ENCODE data around the gene GAB1. TPM values are rescaled to one million over a fixed set of nuclear protein-coding genes. Genes with fewer than 3 reads are reported as not detected.

GAB1 gene
- total RNA-seq, 1 donor from 2014 or later: 33.2 TPM

GRCh38 chr4:143362349-143363046, 25.8 kb downstream of the GAB1 start:
- H3K4me1 Mint-ChIP-seq (ENCODE audit: low read depth): peaks cover 60% of the 10 kb centered on the region
- H3K36me3 Mint-ChIP-seq (ENCODE audit: low read depth): no peaks in the 10 kb centered on the region
- TF ChIP-seq CTCF (IDR thresholded peaks at IDR 0.05): no peak
- peaks cover 2% of the 10 kb centered on the region for H3K9me3 Mint-ChIP-seq (ENCODE audit: low read depth)
- no peaks in the 10 kb centered on the region for H3K27me3 Mint-ChIP-seq (ENCODE audit: low read depth)
- H3K4me3 Mint-ChIP-seq (ENCODE audit: unreplicated experiment): no peak overlapping the region
- no peak for DNase-seq (ENCODE audit: low spot score)
- H3K27ac Mint-ChIP-seq (ENCODE audit: unreplicated experiment): peak overlapping the region; percentile 70

- Mint-ChIP-seq H3K27ac (ENCODE audit: unreplicated experiment) (no peak overlapping the region), H3K4me3 (ENCODE audit: unreplicated experiment) (no peak overlapping the region), H3K9me3 (ENCODE audit: low read depth) (peaks cover 2% of the 10 kb centered on the region), H3K27me3 (ENCODE audit: low read depth) (no peaks in the 10 kb centered on the region), H3K36me3 (ENCODE audit: low read depth) (no peaks in the 10 kb centered on the region), H3K4me1 (ENCODE audit: low read depth) (peaks cover 60% of the 10 kb centered on the region)
- no peak for TF ChIP-seq CTCF (IDR thresholded peaks at IDR 0.05)
- no peak for DNase-seq (ENCODE audit: low spot score)
These were observed 26.7 kb downstream of the GAB1 start for GRCh38 chr4:143363332-143363731.

GRCh38 chr4:143364063-143364462, 27.4 kb downstream of the GAB1 start:
- no peak overlapping the region for H3K27ac Mint-ChIP-seq (ENCODE audit: unreplicated experiment)

GRCh38 chr4:143367863-143368262, 31.2 kb downstream of the GAB1 start:
- Mint-ChIP-seq H3K4me3 (ENCODE audit: unreplicated experiment) (no peak overlapping the region), H3K27ac (ENCODE audit: unreplicated experiment) (no peak overlapping the region), H3K4me1 (ENCODE audit: low read depth) (peaks cover 24% of the 10 kb centered on the region), H3K36me3 (ENCODE audit: low read depth) (no peaks in the 10 kb centered on the region), H3K27me3 (ENCODE audit: low read depth) (no peaks in the 10 kb centered on the region), H3K9me3 (ENCODE audit: low read depth) (peaks cover 4% of the 10 kb centered on the region)
- no peak for TF ChIP-seq CTCF (IDR thresholded peaks at IDR 0.05)
- DNase-seq (ENCODE audit: low spot score): no peak

More at GRCh38 chr4:143364063-143364462, 27.4 kb downstream of the GAB1 start:
- TF ChIP-seq CTCF (IDR thresholded peaks at IDR 0.05): no peak
- H3K36me3 Mint-ChIP-seq (ENCODE audit: low read depth): no peaks in the 10 kb centered on the region
- H3K4me1 Mint-ChIP-seq (ENCODE audit: low read depth): peaks cover 53% of the 10 kb centered on the region
- H3K4me3 Mint-ChIP-seq (ENCODE audit: unreplicated experiment): no peak overlapping the region
- DNase-seq (ENCODE audit: low spot score): no peak
- peaks cover 2% of the 10 kb centered on the region for H3K9me3 Mint-ChIP-seq (ENCODE audit: low read depth)
- H3K27me3 Mint-ChIP-seq (ENCODE audit: low read depth): no peaks in the 10 kb centered on the region

- Mint-ChIP-seq H3K27ac (ENCODE audit: unreplicated experiment) (no peak overlapping the region), H3K4me1 (ENCODE audit: low read depth) (peaks cover 23% of the 10 kb centered on the region), H3K27me3 (ENCODE audit: low read depth) (no peaks in the 10 kb centered on the region), H3K36me3 (ENCODE audit: low read depth) (no peaks in the 10 kb centered on the region), H3K4me3 (ENCODE audit: unreplicated experiment) (no peak overlapping the region), H3K9me3 (ENCODE audit: low read depth) (peaks cover 3% of the 10 kb centered on the region)
- DNase-seq (ENCODE audit: low spot score): no peak
- TF ChIP-seq CTCF (IDR thresholded peaks at IDR 0.05): no peak
These were observed 32.9 kb downstream of the GAB1 start for GRCh38 chr4:143369552-143369951.
